Ovary (tissue), 3 donors: Measurements from ENCODE around the gene AP5B1.

Experiments used
- POLR2A ChIP-seq: fragments of 450-650 bp; IDR thresholded peaks from one replicate; pipeline ENCODE4 v1.6.1; 2017; ENCODE audit warnings: antibody characterized with exemption, mild to moderate bottlenecking, moderate library complexity
- TF ChIP-seq, protein P1 (sequence below), 3 donors: fragments of 450-650 bp in 2 of 3; fragments of 200-600 bp in 1 of 3; IDR thresholded peaks; one replicate each; pipeline versions ENCODE4 v1.5.1 to v1.8.0; 2016 to 2022; ENCODE audit warnings: antibody characterized with exemption in 3 of 3, mild to moderate bottlenecking in 1 of 3
- donor health status: DM: no; HTN: no; CAD: no.

- TF ChIP-seq, protein P1, sequence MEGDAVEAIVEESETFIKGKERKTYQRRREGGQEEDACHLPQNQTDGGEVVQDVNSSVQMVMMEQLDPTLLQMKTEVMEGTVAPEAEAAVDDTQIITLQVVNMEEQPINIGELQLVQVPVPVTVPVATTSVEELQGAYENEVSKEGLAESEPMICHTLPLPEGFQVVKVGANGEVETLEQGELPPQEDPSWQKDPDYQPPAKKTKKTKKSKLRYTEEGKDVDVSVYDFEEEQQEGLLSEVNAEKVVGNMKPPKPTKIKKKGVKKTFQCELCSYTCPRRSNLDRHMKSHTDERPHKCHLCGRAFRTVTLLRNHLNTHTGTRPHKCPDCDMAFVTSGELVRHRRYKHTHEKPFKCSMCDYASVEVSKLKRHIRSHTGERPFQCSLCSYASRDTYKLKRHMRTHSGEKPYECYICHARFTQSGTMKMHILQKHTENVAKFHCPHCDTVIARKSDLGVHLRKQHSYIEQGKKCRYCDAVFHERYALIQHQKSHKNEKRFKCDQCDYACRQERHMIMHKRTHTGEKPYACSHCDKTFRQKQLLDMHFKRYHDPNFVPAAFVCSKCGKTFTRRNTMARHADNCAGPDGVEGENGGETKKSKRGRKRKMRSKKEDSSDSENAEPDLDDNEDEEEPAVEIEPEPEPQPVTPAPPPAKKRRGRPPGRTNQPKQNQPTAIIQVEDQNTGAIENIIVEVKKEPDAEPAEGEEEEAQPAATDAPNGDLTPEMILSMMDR (IDR thresholded peaks at IDR 0.05): no peak
- TF ChIP-seq POLR2A: no peak
These were observed 11.7 kb upstream of the AP5B1 start for GRCh38 chr11:65792456-65792855.
